HG03097 (cell line): ENCODE measurements around the gene ATF7IP.

Source experiments
- ATAC-seq: cut with Tn5 transposase; IDR thresholded peaks from one replicate; pipeline ENCODE4 v1.9.1; 2021; ENCODE audit not compliant: unreplicated experiment, low FRiP score

ATF7IP gene

DNA sequence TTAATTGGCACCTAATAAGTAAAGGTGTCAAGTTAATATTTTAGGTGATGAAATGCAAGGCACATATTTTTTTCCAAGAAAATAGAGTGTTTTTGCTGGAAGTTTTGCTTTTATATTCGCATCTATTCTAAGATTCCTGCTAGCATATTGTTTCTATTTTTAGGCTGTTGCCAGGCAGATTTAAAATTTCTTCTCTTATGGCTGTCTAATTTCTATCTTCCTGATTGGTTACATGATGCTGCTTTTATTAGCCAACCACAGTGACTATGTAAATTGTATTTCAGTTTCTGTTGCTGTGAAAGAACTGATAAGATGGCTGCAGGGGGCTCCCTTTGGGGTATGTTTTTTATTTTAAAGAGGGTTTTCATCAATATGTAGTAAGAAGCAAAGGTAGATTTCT, 42.7 kb downstream of the ATF7IP start:
- no peak for ATAC-seq

DNA sequence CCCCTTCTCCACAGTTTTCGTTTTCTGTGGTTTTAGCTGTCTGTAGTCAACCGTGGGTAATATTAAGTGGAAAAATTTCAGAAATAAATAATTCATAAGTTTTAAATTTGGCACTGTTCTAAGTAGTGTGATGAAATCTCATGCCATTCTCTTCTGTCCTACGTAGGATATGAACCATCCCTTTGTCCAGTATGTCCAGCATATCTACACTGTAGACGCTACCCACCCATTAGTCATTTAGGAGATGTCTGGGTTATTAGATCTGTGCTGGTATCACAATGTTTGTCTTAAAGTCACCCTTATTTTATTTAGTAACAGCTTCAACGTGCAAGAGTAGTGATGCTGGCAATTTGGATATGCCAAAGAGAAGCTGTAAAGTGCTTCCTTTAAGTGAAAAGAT, 44.7 kb downstream of the ATF7IP start:
- no peak for ATAC-seq

DNA sequence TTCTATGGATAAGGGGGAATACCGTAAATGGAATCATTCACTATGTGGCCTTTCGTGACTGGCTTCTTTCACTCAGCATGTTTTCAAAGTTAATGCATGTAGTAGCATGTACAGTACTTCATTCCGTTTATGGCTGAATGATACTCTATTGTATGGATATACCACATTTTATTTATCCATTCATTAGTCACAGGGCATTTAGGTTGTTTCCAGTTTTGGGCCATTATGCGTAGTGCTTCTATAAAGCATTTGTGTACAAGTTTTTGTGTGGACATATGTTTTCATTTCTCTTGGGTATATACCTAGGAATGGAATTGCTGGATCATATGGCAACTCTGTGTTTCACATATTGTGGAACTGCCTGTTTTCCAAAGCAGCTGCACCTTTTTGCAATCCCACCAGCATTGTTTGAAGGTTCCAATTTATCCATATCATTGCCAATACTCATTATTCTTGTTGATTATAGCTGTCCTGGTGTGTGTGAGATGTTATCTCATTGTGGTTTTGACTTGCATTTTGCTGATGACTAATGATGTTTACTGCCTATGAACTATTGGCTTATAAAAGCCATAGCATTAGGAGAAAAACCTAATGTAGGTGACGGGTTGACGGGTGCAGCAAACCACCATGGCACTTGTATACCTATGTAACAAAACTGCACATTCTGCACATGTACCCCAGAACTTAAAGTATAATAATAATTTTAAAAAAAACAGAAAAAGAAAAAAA, 45.5 kb downstream of the ATF7IP start:
- no peak for ATAC-seq

DNA sequence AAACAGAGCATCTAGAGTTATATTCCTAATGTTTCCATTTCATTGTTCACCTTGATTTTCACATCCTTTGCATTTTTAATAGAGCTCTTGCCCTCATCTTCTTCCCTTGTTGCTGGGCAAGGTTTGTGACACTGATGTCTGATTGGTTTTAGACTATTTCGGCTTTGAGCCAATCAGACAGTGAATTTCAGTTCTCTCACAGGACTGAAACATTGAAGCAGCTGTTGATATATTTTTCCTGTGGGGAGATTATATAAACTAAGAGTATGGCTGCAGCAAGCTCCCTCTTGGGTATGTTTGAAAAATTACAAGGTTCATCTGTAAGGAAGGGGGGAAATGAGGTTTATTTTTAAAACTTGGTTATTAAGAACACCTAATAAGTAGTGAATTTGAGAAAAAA, 51.2 kb downstream of the ATF7IP start:
- no peak for ATAC-seq

DNA sequence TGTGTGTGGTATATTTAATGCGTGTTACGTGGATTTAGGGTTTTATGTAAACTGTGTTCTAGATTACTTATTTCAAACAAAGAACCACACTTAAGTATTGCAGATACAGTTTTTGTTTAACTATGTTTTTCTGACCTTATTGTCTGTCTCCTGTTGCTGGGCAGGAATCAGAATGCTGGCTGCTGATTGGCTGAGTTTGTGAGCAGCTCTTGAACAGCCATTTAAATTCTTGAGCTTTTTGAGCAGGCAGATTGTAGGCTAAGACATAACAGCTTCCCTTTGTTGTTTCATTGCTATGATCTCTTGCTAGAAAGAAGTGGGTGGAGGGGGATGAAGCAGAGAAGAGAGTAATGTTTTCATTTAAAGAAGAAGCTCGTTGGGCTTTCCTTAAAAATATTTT, 52.2 kb downstream of the ATF7IP start:
- no peak for ATAC-seq

DNA sequence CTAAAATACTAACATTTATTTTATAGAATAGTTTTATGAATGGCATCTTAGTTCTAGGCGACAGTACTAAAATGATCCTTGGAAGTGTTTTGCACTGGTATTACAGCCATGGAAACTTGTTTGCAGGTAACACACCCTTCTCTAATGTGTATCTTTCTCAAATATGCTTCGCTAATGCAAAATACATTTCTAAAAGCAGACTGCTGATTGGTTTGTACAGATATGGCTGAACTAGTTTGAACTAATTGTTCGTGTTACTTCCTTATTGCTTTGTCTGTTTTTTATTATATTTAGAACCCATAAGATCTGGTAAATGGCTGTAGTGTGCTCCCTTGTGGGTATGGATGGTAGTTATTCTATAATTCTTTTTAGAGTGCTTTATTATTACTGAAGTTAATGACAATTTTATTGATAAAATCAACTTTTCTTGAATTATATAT, 53.0 kb downstream of the ATF7IP start:
- ATAC-seq = no peak

DNA sequence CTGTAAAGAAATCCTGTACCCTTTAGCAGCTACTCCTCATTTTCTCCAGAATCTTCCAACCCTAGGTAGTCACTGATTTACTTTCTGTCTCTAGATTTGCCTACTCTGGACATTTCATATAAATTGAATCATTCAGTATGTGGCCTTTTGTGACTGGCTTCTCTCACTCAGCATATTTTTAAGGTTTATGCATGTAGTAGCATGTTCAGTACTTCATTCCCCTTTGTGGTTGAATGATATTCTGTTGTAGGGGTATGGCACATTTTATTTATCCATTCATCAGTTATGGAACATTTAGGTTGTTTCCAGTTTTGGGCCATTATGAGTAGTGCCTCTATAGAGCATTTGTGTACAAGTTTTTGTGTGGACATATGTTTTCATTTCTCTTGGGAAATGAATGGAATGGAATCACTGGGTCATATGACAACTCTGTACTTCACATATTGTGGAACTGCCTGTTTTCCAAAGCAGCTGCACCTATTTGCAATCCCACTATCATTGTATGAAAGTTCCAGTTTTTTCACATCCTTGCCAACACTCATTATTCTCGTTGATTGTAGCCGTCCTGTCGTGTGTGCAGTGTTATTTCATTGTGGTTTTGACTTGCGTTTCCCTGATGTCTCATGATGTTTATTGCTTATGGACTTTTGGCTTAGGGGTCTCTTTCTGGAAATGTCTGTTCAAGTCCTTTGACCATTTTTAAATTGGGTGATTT, 57.2 kb downstream of the ATF7IP start:
- ATAC-seq = no peak

DNA sequence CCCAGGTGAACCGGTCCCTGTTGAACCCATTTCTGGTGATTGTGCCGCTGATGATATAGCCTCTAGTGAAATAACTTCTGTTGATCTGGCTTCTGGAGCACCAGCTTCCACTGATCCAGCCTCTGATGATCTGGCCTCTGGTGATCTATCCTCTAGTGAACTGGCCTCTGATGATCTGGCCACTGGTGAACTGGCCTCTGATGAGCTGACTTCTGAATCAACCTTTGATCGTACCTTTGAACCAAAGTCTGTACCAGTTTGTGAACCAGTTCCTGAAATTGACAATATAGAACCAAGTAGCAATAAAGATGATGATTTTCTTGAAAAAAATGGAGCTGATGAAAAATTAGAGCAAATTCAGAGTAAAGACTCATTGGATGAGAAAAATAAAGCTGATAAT, 59.1 kb downstream of the ATF7IP start:
- ATAC-seq = no peak

DNA sequence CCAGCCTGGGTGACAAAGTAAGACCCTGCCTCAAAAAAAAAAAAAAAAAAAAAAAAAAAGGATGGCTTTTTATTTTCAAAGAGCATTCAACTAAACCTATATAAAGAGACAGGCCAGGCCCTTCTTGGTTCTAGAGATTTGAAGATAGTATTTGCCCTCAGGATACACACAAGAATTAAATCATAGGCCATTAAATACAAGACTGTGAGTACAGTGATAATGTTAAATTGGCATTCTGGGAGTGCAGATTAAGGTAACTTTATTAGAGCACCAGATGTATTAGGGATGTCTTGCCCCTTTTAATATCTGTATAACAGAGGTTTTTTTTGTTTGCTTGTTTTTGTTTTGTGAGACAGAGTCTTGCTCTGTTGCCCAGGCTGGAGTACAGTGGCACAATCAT, 61.3 kb downstream of the ATF7IP start:
- ATAC-seq = no peak

DNA sequence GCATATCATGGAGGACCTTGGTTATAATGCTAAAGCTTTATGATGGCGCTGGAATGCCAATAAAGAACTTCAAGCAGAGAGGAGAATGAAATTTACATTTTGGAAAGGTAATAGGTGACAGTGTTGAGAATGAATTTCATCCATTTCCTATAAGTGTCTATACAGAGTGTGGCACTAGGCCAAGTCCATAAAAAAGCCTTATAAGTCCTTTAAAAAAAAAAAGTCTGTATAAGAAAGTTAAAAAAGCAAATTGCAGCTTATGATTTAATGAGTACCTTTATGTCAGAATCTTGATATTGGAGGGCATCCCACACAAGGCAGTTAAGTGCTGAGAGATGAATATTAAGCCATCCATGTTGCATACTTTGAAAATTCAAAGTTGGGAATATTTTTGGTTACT, 62.4 kb downstream of the ATF7IP start:
- no peak for ATAC-seq

DNA sequence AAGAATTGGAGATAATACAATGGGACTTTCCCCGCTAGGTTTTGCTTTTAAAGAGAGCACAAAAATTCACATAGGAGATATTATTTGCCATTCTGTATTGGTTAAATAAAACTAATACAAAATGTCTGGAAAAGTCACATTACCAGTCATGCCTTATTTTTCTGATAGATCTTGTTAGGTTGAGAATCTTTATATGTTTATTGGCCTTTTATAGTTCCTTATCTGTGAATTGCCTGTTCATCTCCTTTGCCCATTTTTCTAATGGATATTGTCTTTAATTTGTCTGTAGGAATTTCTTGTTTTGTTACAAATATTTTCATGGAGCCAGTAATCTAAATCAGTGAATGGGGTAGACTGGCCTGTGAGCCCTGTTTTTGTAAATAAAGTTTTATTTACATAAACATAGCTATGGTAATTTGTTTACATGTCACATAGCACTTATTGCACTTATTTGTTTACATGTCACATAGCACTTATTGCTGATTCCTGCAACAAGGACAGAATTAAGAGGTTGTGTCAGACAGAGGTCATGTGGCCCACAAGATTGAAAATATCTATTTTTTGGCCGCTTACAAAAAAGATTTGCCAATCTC, 65.0 kb downstream of the ATF7IP start:
- ATAC-seq = no peak

DNA sequence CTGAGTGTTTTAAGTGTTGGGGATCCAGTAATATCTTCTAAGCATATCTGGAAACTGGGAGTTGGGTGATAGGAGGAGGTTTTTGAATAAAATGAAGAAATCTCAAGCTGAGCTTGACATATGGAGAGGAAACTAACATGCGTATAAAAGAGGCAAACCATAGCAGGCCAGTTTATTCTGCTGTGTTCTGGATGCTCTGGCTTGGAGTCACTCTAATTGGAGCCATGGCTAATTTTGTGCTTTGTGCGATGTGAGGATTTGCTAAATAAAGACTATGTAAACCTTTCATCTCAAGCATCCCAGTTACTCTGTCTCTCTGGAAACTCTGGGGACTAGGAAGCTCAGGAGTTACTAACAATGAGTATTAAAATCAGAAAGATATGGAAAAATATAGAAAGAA, 66.5 kb downstream of the ATF7IP start:
- ATAC-seq = no peak

DNA sequence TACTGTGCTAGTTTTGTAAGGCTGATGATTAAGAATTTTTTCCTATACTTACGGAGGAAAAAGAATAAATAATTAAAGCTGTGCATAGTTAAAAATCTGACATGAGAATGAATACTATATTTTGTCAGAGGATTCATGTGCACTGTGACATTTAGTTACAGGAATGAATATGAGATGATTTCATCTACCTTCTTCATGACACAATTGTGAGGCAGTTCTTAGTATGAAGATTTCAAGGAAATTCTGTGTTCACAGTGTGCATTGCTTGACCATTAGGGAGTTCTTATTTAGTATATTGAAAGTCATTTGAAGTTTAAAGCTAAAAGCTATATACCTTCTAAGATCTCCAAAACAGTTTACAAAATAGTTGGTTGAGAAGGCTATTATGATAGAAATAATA, 70.1 kb downstream of the ATF7IP start:
- no peak for ATAC-seq

DNA sequence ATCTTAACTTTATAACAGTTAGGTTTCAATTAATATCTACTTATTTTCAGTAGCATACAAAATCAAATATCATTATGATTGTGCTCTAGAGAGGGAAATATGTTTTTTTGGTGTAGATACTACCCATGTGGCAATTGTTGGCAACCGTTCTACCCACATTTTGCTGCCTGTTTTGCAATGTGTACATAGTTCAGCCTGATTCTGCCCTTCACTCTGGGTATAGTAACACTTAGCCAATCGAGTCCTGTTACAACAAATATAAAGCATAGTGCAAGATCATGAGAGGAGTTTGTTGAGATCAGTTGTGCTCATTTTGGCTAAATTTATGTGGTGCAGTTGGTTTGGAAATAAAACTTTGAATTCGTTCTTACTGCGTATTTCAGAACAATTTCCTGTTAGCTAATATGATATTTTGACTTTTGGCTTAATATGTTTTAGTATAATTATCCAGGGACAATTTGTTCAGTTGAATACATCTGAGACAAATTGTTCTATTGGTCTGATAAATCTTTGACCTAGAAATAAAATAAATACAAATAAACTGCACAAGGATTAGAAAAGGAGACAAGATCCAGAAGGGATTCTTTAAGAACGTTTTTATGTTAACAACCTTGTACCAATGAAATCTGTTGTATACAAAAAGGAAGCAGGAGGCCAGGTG, 76.9 kb downstream of the ATF7IP start:
- ATAC-seq = no peak

DNA sequence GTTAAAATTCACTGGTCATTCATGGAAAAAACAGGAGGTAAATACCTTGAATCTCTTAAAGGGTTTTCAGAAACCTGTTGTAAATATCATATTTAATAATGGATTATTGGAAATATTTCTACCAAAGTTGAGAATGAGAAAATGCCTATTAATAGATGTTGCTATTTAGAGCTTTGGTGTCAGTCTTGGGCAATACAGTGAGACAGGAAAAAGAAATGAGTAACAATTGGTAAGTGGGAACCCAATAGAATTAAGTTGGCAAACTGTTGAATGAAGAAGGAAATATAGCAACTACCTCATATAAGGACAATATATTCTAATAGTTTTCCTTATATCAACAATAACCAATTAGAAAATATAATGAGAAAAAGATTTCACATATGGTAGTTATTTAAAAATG, 78.0 kb downstream of the ATF7IP start:
- no peak for ATAC-seq

DNA sequence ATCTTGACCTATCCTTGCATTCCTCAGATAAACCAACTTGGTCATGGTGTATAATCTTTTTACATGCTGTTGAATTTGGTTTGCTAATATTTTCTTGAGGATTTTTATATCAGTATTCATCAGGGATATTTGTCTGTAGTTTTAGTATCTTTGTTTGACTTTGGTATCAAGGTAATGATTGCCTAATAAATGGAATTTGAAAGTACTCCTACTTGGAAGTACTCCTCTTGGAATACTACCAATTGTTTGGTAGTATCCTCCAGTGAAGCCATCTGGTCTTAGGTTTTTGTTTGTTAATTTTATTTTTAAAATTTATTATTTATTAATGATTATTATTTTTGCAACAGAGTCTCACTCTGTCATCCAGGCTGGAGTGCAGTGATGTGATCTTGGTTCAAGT, 85.0 kb downstream of the ATF7IP start:
- no peak for ATAC-seq

DNA sequence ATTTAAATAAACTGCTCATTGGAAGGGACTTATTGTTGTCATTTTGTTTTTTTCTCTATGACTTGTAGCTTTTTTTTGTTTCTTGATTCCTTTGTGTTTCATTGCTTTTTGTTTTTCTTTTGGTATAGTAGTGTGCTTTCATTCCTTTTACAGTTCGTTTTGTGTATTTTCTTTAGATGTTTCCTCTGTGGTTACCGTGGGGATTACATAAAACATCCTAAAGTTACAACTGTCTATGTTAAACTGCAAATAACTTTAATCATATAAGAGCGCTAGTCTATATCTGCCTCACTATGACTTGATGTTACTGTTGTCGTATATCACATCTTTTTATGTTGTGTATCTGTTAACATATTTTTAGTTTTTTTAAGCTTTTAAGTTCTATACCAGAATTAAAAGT, 86.9 kb downstream of the ATF7IP start:
- ATAC-seq = no peak

DNA sequence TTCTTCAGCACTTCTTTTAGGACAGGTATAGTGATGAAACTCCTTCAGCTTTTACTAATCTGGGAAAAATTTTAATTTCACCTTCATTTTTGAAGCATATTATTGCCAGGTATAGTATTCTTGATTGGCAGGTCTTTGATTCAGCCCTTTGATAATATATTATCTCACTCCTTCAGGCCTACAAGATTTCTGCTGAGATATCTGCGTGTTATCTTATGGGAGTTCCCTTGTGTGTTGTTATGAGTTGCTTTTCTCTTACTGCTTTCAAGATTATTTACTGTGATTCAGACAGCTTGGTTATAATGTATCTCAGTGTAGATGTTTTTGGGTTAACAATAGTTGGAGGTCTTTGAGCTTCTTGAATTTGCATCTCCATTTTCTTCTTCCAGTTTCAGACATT, 87.4 kb downstream of the ATF7IP start:
- ATAC-seq = no peak

DNA sequence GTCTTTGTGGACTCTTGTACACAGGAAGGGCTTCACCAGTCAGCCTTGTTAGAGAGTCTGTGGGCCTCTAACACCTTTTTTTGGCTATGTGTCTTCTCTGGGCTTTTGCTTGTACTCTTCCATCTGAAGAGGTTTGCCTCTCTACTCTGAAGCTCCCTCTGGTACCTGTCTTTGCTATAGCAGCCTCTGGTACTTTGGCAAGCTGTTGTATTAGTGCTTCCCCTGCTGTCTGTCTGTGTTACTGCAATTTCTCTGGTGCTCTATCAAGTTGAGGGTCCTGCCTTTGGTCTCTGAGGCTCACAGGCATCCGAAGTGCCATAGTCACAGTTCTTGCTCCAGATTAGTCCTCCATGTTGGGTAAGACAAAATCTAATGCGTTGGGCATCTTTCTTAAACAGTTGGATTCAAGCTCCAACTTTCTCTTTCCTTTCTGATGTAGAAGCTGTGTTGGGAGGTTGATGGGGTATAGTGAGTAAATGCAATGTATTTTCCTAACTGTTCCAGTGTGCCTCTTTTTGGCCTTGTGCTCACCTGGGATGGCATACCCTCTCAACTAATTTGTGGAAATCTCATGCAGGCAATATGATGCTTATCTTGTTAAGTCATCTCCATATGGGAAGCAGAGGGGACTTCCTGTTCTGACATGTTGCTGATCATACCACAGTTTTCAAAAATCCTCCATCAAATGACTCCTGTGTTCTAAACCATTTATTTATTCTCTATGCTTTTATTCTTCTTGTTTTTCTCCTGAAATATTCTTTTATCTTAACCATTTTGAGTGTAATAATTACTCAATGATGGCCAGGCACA, 88.8 kb downstream of the ATF7IP start:
- peak; percentile 67 for ATAC-seq

DNA sequence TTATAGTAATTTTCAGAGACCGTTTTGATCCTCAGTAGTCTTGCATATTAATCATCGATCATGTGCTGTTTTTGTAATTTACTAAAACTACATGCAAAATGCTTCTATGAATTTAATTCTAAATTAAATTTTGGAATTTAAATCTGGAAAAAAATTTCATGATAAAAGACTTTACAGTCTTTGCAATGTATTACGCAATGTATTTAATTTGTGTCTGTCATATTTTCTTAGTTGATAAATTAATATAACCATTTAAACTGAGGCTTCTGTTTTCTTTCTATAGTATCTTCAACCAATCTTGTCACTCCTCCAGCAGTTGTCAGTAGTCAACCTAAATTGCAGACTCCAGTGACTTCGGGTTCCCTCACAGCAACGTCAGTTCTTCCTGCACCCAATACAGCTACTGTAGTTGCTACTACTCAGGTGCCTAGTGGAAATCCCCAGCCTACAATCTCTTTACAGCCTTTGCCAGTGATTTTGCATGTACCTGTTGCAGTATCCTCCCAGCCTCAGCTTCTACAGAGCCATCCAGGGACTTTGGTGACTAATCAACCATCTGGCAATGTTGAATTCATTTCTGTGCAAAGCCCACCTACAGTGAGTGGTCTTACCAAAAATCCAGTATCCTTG, 94.8 kb downstream of the ATF7IP start:
- no peak for ATAC-seq
